ENCODE data around the gene ANKRD44. TPM values are rescaled to one million over a fixed set of nuclear protein-coding genes. Genes with fewer than 3 reads are reported as not detected.

Gene ANKRD44
- total RNA-seq, 4 donors from 2014 or later = 1.8 to 6.3 (median 3.0) TPM

GRCh38 chr2:197080578-197081216, 229.9 kb downstream of the ANKRD44 start:
- DNase-seq (no peak), ATAC-seq (no peak)
- intact Hi-C loops (cut with DNase I; ENCODE audit: low total_unique reads) = no loop called here
- Histone ChIP-seq H3K27ac (no peak overlapping the region), H3K4me3 (no peak overlapping the region), H3K27me3 (no peaks in the 10 kb centered on the region), H3K4me1 (peaks cover 0 to 3% of the 10 kb centered on the region in 2 donors), H3K9me3 (no peaks in the 10 kb centered on the region), H3K36me3 (peaks cover 0 to 8% of the 10 kb centered on the region in 2 donors)
- in situ Hi-C loops (cut with MboI; ENCODE audit: low sequenced_read_pairs in 4 of 4) = no loop called here
- no peak for TF ChIP-seq CTCF (IDR thresholded peaks at IDR 0.05 in 4 of 5, conservative IDR thresholded peaks at IDR 0.05 in 1 of 5)
- TF ChIP-seq POLR2A (IDR thresholded peaks at IDR 0.05) = no peak

DNA sequence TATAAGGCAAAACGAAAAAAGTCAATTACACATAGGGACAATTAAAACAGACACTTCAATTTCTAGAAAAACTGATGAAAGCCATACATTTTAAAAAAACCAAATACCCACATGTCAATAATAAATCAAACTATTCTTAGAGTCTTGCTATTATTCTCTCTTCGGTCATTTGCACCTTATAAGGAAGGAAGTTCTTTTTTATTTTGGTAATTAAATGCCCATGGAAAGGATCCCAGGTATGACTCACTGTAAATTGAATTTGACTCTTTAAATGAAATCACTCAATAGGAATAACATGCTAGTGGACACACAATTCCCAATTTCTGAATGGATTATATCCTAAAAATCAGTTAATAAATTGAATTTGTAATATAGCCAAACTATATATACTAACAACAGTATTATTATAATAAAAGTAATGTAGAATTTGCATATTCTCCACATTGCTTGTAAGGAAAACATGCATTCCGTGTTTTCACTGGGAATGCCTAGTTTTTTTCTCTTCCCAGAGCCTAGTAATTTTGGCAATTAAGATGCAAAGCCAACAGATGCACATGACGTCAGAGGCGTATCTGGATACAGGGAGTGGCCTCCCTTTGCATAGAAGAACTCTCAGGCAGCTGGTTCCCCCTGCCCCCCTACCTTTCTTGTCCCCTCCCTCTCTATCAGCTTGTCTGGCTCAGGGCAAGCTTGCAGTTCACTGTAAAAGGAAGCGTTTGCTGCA, 230.6 kb downstream of the ANKRD44 start:
- intact Hi-C loops (cut with DNase I; ENCODE audit: low total_unique reads) (no loop called here), in situ Hi-C loops (cut with MboI; ENCODE audit: low sequenced_read_pairs in 4 of 4) (no loop called here)
- peak in 1 of 2 donors; percentile 23 for ATAC-seq
- Histone ChIP-seq H3K27me3 (no peaks in the 10 kb centered on the region), H3K36me3 (peaks cover 0 to 8% of the 10 kb centered on the region in 2 donors), H3K4me1 (peaks cover 0 to 3% of the 10 kb centered on the region in 2 donors), H3K4me3 (no peak overlapping the region), H3K9me3 (no peaks in the 10 kb centered on the region), H3K27ac (no peak overlapping the region)
- no peak for DNase-seq
- TF ChIP-seq CTCF (IDR thresholded peaks at IDR 0.05 in 4 of 5, conservative IDR thresholded peaks at IDR 0.05 in 1 of 5) (no peak), POLR2A (IDR thresholded peaks at IDR 0.05) (no peak)

DNA sequence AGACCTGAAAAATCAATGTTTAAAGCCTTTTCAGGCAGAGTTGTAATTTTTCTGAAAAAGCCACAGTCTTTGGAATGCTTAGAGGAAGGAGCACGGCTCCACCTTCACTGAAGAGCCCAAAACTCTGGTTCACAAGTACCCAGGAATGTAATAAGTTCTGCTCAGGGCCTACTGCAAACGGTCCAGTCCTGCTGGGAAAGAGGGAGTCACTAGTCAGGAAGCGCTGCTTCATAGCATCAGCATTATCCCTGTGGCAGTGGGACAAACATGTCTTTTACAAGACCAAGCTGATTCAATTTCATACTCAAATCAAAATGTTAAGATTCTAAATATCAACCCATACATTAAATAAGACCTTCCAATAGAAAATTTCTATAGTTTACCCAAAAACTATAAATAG, 231.2 kb downstream of the ANKRD44 start:
- Histone ChIP-seq H3K9me3 (no peaks in the 10 kb centered on the region), H3K27ac (no peak overlapping the region), H3K4me3 (no peak overlapping the region), H3K4me1 (peaks cover 0 to 3% of the 10 kb centered on the region in 2 donors), H3K36me3 (peaks cover 0 to 8% of the 10 kb centered on the region in 2 donors), H3K27me3 (no peaks in the 10 kb centered on the region)
- ATAC-seq = peak in 1 of 2 donors; percentile 39
- intact Hi-C loops (cut with DNase I; ENCODE audit: low total_unique reads) (no loop called here), in situ Hi-C loops (cut with MboI; ENCODE audit: low sequenced_read_pairs in 4 of 4) (no loop called here)
- no peak for DNase-seq
- TF ChIP-seq CTCF (IDR thresholded peaks at IDR 0.05 in 4 of 5, conservative IDR thresholded peaks at IDR 0.05 in 1 of 5) = no peak
- TF ChIP-seq POLR2A (IDR thresholded peaks at IDR 0.05) = no peak

GRCh38 chr2:197078535-197078934, 232.0 kb downstream of the ANKRD44 start:
- Histone ChIP-seq H3K36me3 (peaks cover 0 to 8% of the 10 kb centered on the region in 2 donors), H3K4me3 (no peak overlapping the region), H3K27me3 (no peaks in the 10 kb centered on the region), H3K4me1 (peaks cover 0 to 3% of the 10 kb centered on the region in 2 donors), H3K27ac (no peak overlapping the region), H3K9me3 (no peaks in the 10 kb centered on the region)
- intact Hi-C loops (cut with DNase I; ENCODE audit: low total_unique reads) (no loop called here), in situ Hi-C loops (cut with MboI; ENCODE audit: low sequenced_read_pairs in 4 of 4) (no loop called here)
- DNase-seq (no peak), ATAC-seq (no peak)
- no peak for TF ChIP-seq POLR2A (IDR thresholded peaks at IDR 0.05)
- no peak for TF ChIP-seq CTCF (IDR thresholded peaks at IDR 0.05 in 4 of 5, conservative IDR thresholded peaks at IDR 0.05 in 1 of 5)

Measured in gastrocnemius medialis (tissue), 4 donors.